Measurements from ENCODE around the gene RPS6KC1. TPM values are rescaled to one million over a fixed set of nuclear protein-coding genes. Genes with fewer than 3 reads are reported as not detected.

RPS6KC1 gene
- total RNA-seq, 1 experiment from 2014 or later, result 25.6 TPM

DNA sequence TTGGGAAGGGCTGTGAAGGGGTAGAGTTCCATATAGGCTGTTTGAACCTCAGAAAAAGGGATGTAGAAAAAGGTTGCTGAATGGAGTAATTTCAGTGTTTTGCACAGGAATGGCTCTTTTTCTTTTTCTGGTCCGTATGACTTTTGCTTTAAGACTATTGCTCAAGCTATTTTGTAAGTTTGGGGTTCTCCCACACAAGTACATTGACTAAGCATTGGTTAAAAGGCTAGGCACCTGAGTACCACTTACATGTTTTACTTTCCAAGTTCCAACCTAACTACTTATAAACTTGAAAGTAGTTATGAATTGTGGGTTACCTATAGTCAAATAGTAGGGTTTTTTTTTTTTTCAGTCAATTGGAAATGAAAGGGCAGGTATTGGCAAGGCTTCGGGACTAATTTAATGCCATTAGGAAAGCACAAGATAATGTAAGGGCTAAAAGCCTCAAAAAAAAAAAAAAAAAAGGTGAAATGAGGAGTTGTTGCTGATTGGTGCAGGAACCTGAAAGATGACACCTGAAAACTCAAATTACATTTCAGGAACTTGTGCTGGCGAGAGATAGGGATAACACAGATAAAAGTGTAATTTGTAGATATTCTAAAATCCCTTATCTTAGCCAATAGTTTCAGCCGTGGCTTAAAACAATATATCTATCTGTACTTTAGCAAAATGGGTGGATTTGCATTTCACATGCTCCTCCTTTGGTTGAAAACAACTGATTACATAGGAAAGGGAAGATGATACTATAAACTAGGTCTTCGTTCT, 209.5 kb downstream of the RPS6KC1 start:
- DNase-seq (ENCODE audit: low spot score), result no peak

DNA sequence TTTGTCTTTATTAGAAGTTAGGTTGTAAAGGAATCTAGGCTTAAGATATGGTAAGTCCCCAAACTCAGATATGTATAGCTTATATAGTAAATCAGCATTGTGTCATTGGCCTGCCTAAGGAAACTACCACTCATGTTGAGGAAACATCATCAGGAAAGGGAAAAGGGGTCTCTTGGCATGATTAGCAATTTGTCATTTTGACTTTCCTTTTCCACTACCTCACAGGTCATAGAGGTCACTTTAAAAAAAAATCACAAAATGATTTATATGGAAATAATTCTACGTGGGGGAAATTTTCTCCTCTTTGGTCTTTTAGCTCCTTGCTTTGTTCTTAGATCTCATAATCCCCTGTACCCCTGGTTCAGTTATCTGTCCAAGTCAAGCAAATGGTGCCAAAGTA, 213.5 kb downstream of the RPS6KC1 start:
- DNase-seq (ENCODE audit: low spot score), result no peak
- in situ Hi-C loops (cut with HindIII; ENCODE audit: low sequenced_read_pairs), result no loop called here

More for the DNA sequence above, 209.5 kb downstream of the RPS6KC1 start:
- in situ Hi-C loops (cut with HindIII; ENCODE audit: low sequenced_read_pairs), result no loop called here

DNA sequence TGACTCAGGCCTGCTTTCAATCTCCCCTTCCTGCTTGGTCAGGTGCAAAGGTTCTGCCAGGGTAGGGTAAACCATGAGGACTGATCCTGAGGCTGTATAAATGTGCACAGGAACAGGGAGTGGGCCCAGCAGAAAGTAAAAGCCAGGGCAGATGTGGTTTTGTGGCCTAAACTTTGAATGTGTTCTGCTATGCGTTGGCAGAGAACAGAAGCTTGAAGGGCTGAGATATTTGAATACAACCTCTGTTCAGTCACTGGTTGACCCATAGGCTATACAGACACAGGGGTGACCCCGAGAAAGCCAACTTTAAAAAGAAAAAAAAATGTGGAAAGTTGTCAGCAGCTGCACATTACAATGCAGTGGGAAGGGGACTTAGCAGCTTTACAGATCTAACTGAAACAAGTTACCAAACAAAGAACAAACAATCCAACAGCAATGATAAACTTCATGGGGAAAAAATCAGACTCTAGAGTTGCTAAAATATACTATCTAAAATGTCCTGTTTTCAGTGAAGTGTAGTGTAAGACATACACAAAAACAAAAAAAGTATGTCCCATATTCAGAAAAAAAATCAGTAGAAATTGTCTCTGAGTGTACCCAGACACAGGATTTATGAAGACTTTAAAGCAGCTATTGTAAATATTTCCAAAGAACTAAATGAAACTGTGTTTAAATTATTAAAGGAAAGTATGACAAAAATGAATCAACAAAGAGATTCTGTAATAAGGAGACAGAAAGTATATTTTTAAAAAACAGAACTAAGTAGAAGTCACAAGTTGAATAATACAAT, 216.1 kb downstream of the RPS6KC1 start:
- in situ Hi-C loops (cut with HindIII; ENCODE audit: low sequenced_read_pairs), result no loop called here
- DNase-seq (ENCODE audit: low spot score), result no peak

DNA sequence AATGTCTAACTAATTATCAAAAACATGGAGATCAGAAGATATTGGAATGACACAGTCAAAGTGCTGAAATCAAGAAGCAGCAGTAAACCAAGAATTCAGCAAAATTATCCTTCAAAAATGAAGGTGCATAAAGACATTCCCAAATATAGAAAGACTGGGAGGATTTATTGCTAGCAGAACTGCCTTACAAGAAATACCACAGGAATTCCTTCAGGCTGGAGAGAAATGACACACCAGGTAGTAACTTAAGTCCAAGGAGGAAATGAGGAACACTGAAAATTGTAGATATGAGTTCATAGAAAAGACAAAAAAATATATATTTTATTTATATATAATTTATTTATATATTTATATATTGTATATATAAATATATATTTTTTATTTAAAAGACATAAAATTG, 217.2 kb downstream of the RPS6KC1 start:
- in situ Hi-C loops (cut with HindIII; ENCODE audit: low sequenced_read_pairs), result no loop called here
- DNase-seq (ENCODE audit: low spot score), result no peak

DNA sequence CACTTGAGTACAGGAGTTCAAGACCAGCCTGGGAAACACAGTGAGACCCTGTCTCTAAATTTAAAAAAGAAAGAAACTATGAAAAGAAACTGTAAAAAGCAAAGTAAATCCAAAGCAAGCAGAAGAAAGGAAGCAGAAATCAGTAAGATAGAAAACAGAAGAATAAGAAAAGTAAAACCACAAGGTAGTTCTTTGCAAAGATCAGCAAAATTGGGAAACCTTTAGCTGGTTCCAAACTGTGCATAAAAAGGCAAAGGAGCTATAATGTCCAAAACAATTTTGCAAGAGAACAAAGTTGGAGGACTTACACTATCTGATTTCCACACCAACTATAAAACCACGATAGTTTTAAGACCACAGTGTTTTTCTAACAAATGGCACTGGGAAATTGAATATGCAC, 218.8 kb downstream of the RPS6KC1 start:
- in situ Hi-C loops (cut with HindIII; ENCODE audit: low sequenced_read_pairs), result no loop called here

DNA sequence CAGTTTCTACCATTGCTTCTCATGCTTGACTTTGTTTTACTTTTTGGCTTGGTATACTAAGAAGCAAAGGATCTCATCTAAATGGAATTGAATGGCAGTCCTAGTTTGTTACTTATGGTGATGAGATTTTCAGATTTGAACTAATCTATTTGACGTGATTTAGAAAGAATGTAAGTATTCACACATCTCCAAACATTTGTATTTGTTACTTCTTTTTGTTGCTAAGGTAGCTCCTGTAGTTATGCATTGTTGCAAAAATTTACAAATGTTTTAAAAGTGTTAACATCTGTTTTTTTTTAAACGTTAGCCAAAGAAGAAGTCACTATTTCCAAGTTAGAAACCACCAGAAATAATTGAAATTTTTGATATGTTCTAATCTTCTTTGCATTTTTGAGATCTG, 222.5 kb downstream of the RPS6KC1 start:
- DNase-seq (ENCODE audit: low spot score), result no peak
- in situ Hi-C loops (cut with HindIII; ENCODE audit: low sequenced_read_pairs), result no loop called here

More for the DNA sequence above, 218.8 kb downstream of the RPS6KC1 start:
- DNase-seq (ENCODE audit: low spot score), result no peak

DNA sequence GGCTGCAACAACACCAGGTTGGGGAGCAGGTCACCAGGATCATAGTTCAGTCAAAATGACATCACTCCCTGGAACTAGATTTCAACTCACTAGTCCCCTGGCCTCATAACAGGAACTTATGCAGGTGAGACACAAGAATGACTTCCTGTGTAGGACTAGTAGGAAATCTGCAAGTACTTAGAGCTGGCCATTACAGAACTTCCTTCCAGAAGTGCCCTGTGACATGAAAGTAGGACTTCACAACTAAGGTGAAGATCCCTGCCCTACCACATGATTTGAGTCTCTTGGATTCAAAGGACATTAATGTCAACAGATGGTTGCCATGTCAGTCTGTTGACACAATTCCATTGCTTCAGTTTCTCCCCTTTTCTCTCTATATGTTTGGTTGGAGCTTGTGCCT, 223.1 kb downstream of the RPS6KC1 start:
- no peak for DNase-seq (ENCODE audit: low spot score)
- in situ Hi-C loops (cut with HindIII; ENCODE audit: low sequenced_read_pairs), result no loop called here

DNA sequence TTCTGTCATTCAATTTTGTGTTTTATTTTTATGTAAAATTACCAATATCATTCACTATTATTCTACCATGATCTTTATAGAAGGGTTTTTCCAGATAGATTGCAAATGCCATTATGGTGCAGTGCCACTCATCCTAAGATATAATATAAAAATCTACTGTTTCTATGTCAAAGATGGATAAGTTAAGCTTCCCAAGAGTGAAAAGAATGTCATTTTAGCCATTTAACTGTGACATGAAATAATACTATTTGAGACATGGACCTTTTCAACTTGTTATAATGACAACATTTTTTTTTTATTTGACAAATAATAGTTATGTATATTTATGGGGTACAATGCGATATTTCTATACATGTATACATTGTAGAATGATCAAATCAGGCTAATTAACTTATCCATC, 224.3 kb downstream of the RPS6KC1 start:
- in situ Hi-C loops (cut with HindIII; ENCODE audit: low sequenced_read_pairs), result no loop called here
- no peak for DNase-seq (ENCODE audit: low spot score)

DNA sequence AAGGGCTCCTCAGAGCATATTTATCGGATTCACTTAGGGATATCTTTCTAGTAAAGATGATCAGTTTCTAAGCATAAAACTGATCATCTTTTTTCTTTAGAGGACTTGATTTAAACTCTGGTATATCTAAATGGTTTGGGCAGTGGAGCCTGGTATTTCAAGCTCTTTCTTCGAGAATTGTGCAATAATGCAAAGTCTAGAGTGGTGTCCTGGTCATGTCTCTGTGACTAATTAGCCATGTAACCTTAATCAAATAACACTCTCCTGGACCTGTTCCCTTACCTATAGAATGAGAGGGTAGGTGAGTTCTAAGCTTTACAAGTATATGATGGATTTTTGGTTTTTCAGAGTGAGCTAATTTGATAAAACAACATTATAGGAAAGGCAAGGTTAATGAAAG, 225.2 kb downstream of the RPS6KC1 start:
- DNase-seq (ENCODE audit: low spot score), result no peak
- in situ Hi-C loops (cut with HindIII; ENCODE audit: low sequenced_read_pairs), result no loop called here

DNA sequence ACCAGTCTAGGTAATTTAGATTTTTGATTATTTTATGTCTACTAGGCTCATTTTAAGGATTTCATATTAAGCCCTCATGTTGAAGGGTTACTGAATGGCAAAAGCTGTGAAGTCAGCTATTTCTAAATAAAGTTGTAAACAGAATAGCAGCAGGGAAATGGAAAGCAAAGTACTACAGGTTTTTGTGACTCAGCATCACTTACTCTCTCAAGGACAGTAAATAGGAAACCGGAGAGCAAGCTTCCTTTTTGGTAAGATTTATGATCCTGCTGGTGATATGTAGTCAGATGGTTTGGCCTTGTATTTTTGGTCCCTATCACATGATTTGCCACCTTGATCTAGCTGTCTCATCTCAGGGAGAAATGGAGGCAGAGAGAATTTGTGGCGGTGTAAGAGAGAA, 226.0 kb downstream of the RPS6KC1 start:
- in situ Hi-C loops (cut with HindIII; ENCODE audit: low sequenced_read_pairs), result no loop called here
- DNase-seq (ENCODE audit: low spot score), result no peak

DNA sequence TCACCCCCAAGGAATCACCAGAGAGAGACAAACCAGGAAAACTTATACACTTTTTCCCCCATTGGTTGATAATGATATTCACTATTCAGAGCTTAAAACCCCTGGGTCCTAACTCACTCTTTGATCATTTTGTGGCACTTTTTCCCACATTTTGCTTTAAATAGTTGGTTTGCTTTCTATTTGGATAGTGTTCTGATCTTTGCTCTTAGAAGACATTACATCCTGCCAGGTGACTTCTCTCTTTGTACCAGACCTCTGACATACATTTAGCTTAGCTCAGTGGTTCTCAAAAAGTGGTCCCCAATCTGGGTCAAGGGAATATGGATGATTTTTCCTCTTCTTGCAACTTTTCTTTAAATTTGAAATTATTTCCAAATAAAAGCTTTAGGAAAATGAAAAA, 228.4 kb downstream of the RPS6KC1 start:
- in situ Hi-C loops (cut with HindIII; ENCODE audit: low sequenced_read_pairs), result no loop called here
- no peak for DNase-seq (ENCODE audit: low spot score)

DNA sequence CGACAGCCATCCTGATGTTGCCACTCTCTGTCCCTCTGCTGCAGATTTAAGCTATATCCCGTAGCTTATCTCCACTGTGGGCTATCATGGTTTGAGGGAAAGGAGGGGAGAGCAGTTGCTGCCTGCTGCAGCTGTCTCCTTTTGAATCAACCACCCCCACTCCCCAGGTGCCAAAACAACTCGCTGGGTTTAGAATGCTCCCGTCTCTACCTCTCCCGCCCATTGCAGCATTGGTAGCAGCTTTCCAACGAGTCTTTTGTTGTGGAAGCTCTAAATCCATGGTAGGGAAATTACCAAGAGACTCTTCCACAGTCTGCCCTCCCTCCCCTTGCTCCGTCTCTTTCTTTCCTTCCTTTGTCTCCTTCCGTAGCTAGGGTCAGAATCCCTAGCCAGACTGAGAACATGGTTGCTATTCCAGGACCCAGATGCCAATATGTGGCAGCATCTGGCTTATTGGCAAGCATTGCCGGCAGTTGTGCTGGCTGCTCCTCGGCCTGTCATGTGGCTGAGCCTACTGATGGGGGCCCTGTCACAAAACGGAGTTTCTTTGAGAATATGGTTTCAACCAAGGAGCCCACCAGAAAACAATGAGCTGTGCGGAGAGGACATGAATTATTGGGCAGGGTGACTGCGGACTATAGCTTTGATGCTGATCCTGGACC, 230.7 kb downstream of the RPS6KC1 start:
- DNase-seq (ENCODE audit: low spot score), result no peak
- in situ Hi-C loops (cut with HindIII; ENCODE audit: low sequenced_read_pairs), result no loop called here

DNA sequence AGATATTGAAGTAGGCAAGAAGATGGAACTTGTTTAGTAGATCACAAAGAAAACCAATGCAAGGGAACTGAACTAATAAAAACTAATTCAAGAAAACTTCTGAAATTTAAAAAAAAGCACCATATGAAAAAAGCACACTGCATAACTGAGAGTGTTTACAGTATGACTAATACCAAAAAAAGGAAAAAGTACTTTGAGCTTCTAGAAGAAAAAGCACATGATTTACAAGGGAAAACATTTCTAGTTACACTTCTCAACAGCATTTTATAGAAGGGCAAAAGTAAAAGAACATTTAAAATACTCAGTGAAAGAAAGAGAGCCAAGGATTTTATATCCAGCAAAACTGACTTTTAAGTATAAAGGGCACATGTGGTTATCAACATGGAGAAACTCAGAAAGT, 233.6 kb downstream of the RPS6KC1 start:
- in situ Hi-C loops (cut with HindIII; ENCODE audit: low sequenced_read_pairs), result no loop called here
- no peak for DNase-seq (ENCODE audit: low spot score)

DNA sequence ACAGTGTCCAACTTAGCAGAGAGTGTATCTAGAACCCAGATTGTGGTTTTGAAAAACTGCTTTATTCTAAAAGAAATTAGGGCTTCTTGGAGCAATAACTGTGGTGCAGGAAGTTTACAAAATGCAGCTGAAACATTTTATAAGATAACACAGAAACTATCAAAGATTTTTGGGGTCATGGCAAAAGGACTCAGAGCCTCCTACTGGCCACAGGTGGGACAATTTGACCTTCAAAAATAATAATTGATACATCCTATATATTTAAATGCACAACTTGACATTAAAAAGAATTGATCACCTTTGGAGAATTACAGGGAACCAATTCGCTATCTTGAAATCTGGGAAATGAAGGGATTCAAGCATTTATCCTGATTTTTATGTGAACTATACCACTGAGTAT, 235.2 kb downstream of the RPS6KC1 start:
- in situ Hi-C loops (cut with HindIII; ENCODE audit: low sequenced_read_pairs), result no loop called here
- DNase-seq (ENCODE audit: low spot score), result no peak

DNA sequence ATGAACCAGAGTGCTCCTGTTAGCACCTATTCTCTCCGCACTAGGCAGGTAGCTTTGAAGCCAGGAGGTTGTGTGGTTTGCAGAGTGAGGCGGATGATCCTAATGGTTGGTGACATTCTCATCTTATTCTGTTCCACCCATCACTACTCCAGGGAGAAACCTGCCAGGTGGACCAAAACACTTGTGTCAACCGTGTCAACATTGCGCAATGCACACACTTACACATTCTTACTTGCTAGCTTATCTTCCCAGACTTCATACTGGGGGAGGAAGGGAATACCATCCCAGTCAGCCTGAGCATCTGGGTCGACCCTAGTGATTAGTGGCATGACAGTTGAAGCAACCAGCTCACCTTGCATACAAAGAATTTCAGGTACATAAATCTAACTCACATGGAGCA, 236.9 kb downstream of the RPS6KC1 start:
- in situ Hi-C loops (cut with HindIII; ENCODE audit: low sequenced_read_pairs), result no loop called here

DNA sequence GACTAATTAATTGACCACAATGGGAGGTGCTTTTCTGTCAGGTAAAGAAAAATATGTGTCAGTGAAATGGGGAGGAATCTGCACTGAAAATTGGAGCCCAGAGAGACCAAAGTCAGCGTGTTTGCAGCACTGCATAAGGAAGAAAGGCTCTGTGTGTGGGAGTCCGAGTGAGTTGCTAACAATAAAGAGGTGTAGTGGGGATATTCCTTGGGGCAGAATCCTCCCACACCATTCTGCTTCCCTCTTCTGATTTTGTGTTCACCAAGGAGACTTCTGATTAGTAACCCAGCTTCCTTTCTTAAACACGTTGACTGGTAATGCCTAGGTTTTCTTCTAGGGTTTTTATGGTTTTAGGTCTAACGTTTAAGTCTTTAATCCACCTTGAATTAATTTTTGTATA, 240.5 kb downstream of the RPS6KC1 start:
- no peak for DNase-seq (ENCODE audit: low spot score)
- in situ Hi-C loops (cut with HindIII; ENCODE audit: low sequenced_read_pairs), result no loop called here

More for the DNA sequence above, 236.9 kb downstream of the RPS6KC1 start:
- no peak for DNase-seq (ENCODE audit: low spot score)

DNA sequence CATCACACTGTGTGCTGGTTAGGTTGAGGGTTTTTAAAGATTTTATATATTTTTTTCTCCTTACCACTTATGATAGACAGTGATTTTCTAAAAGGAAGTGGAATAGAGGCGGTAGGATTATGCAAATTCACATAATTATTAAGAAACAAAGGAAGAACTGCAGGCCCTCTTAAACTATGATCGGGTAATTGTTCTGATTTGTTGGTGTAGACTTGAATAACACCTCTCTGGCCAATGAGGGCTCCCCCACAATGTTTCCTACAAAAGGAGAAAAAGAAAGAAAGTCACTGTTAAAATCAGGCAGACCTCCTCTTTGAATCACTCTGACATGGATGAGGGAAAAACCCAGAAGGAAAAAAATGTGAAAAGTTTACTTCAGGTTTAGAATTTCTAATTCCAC, 241.6 kb downstream of the RPS6KC1 start:
- no peak for DNase-seq (ENCODE audit: low spot score)
- in situ Hi-C loops (cut with HindIII; ENCODE audit: low sequenced_read_pairs), result no loop called here

DNA sequence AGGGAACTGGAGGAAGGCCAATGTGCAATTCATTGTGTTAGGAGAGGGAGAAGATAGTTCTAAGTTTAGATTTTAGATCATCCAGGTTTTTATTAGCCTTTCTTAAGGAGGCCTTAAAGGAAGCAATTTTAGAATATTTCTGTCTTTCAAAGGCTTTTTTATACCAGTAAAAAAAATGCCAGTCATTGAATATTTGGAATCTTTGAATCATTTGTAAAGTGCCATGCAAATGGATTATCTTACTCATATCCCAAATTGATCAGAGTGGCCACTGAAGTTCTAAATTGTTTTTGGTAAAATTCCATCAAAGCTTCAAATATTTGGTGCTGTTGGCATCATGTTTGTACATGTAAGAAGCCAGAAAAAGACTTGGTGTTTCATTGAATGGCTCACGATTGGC, 244.8 kb downstream of the RPS6KC1 start:
- DNase-seq (ENCODE audit: low spot score), result no peak
- in situ Hi-C loops (cut with HindIII; ENCODE audit: low sequenced_read_pairs), result no loop called here

DNA sequence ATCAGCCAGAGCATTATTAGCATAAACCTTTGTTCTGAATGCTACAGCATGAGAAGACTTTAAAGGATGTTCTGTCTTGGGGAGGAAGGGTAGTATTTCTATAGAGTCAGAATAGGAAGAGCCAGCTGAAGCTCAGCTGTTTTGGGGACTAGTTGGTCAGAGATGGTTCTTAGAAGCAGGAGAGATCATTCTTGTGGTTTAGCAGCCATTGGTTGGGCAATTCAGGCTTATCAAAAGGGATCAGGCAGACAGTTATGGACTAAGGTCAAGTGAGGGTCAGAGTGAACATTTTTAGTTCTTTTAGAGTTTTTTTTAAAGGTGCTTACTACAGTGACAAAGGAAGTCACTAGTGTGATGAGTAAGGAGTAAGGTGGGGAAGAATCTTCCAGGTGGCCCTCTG, 245.5 kb downstream of the RPS6KC1 start:
- no peak for DNase-seq (ENCODE audit: low spot score)

DNA sequence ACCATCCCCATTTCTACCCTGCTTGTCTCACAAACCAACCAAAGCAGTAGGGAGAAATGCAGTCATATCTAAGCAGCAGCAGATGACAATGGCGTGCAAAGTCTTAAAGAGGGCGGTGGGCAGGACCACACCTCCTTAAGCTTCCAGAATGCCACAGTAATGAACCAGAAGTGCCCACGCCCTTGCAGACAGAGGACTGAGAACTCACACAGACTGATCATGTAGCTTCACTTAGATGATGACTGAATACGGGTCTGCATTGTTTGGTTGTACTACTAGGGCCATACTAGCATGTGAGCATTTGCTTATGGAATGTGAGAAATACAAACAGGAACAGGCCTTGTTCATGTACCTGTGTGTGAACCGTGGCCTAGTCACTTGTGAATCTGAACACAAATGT, 246.0 kb downstream of the RPS6KC1 start:
- no peak for DNase-seq (ENCODE audit: low spot score)
- in situ Hi-C loops (cut with HindIII; ENCODE audit: low sequenced_read_pairs), result no loop called here

More for the DNA sequence above, 245.5 kb downstream of the RPS6KC1 start:
- in situ Hi-C loops (cut with HindIII; ENCODE audit: low sequenced_read_pairs), result no loop called here
